Stomach (tissue), 4 donors: ENCODE results near the gene TUBG2.

Source experiments
- POLR2AphosphoS5 ChIP-seq, 3 donors: sonication (generic); formaldehyde crosslinking; IDR thresholded peaks; one replicate each; pipeline ENCODE4 v1.6.1; 2016; ENCODE audit warnings: antibody characterized with exemption in 3 of 3
- TF ChIP-seq, protein P1 (sequence below), 7 experiments: fragments of 450-650 bp in 4 of 7; fragments of 200-600 bp in 3 of 7; sonication (generic) in 3 of 7; IDR thresholded peaks; one replicate each; pipeline ENCODE4 v1.5.1; 2016 to 2019; ENCODE audit warnings: antibody characterized with exemption in 7 of 7, control low read depth in 2 of 7, mild to moderate bottlenecking in 1 of 7

DNA sequence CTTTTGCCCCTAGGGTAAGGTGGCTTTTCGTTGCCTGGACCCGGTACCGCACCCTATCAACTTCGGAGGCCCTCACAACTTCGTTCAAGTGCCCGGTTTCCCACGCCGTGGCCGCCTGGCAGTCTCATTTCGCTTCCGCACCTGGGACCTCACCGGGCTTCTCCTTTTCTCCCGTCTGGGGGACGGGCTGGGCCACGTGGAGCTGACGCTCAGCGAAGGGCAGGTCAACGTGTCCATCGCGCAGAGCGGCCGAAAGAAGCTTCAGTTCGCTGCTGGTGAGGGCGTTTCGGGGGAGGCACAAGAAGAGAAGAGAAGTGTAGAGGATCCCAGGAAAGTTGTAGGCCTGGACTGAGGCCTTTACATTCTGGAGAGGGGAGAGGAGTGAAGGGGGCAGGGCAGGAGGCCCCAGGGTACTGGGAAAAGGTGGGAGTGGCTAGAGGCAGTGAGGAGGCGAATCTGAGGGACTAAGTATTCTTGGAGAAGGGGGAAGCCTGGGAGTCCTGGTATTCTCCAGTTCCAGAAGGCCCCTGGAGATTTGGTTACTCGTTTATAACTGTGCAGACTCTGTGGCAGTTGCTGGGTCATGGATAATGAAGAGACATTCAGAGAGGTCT, 28.7 kb downstream of the TUBG2 start:
- TF ChIP-seq, protein P1, sequence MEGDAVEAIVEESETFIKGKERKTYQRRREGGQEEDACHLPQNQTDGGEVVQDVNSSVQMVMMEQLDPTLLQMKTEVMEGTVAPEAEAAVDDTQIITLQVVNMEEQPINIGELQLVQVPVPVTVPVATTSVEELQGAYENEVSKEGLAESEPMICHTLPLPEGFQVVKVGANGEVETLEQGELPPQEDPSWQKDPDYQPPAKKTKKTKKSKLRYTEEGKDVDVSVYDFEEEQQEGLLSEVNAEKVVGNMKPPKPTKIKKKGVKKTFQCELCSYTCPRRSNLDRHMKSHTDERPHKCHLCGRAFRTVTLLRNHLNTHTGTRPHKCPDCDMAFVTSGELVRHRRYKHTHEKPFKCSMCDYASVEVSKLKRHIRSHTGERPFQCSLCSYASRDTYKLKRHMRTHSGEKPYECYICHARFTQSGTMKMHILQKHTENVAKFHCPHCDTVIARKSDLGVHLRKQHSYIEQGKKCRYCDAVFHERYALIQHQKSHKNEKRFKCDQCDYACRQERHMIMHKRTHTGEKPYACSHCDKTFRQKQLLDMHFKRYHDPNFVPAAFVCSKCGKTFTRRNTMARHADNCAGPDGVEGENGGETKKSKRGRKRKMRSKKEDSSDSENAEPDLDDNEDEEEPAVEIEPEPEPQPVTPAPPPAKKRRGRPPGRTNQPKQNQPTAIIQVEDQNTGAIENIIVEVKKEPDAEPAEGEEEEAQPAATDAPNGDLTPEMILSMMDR (IDR thresholded peaks at IDR 0.05), result no peak
- TF ChIP-seq POLR2AphosphoS5 (IDR thresholded peaks at IDR 0.05), result no peak
